GM18507 (cell line): Measurements from ENCODE around the gene TUBA1C.
"Not testable (repeated sequence)": the region's sequence is repeated elsewhere in the genome, so short reads cannot be mapped to it uniquely, and the experiment has no call there.

Source experiments
- DNase-seq: peaks from one replicate; pipeline ENCODE4 v3.0.0; 2011; ENCODE audit warnings: low read depth; ENCODE audit not compliant: insufficient read length; ENCODE audit errors: extremely low spot score
- FAIRE-seq: peaks from 2 replicates; lab custom pipeline; 2011; peaks lifted over from hg19 to GRCh38; lab: Jason Lieb, UNC

TUBA1C gene

GRCh38 chr12:49253033-49253623 lies 11.8 kb upstream of the TUBA1C start:
- DNase-seq (no peak), FAIRE-seq (no peak)

GRCh38 chr12:49255456-49255855 lies 9.4 kb upstream of the TUBA1C start:
- not testable (repeated sequence) for DNase-seq

GRCh38 chr12:49255857-49256637 lies 8.8 kb upstream of the TUBA1C start:
- DNase-seq (no peak), FAIRE-seq (no peak)

More at GRCh38 chr12:49255456-49255855, 9.4 kb upstream of the TUBA1C start:
- FAIRE-seq, result not testable (repeated sequence)

- not testable (repeated sequence) for DNase-seq, FAIRE-seq
Measured at GRCh38 chr12:49257508-49258184, 7.2 kb upstream of the TUBA1C start.

- FAIRE-seq (no peak), DNase-seq (no peak)
Measured at GRCh38 chr12:49259452-49259851, 5.4 kb upstream of the TUBA1C start.

GRCh38 chr12:49260166-49260565 lies 4.7 kb upstream of the TUBA1C start:
- DNase-seq, result no peak
- FAIRE-seq, result no peak

- DNase-seq (no peak), FAIRE-seq (no peak)
Measured at GRCh38 chr12:49260571-49261363, 4.1 kb upstream of the TUBA1C start.

GRCh38 chr12:49261721-49262120 lies 3.2 kb upstream of the TUBA1C start:
- FAIRE-seq, result no peak

GRCh38 chr12:49263400-49263763 lies 1.5 kb upstream of the TUBA1C start:
- no peak for FAIRE-seq
- DNase-seq, result no peak

More at GRCh38 chr12:49261721-49262120, 3.2 kb upstream of the TUBA1C start:
- DNase-seq, result no peak

GRCh38 chr12:49264466-49264872 lies 413 bp upstream of the TUBA1C start:
- no peak for FAIRE-seq
- peak; percentile 18 for DNase-seq

- not testable (repeated sequence) for DNase-seq, FAIRE-seq
Measured at GRCh38 chr12:49269191-49269590, 4.3 kb downstream of the TUBA1C start.

GRCh38 chr12:49272790-49273725 lies 8.2 kb downstream of the TUBA1C start:
- no peak for FAIRE-seq
- no peak for DNase-seq

- FAIRE-seq (no peak), DNase-seq (no peak)
Measured at GRCh38 chr12:49273726-49274395, 9.0 kb downstream of the TUBA1C start.

GRCh38 chr12:49274396-49275069 lies 9.7 kb downstream of the TUBA1C start:
- no peak for FAIRE-seq
- no peak for DNase-seq

- no peak for DNase-seq
- no peak for FAIRE-seq
Measured at GRCh38 chr12:49276304-49277290, 11.7 kb downstream of the TUBA1C start.

GRCh38 chr12:49277466-49277865 lies 12.6 kb downstream of the TUBA1C start:
- no peak for DNase-seq
- no peak for FAIRE-seq
